Lower lobe of right lung (tissue), 2 donors: ENCODE data around the gene LRRC25. TPM values are rescaled to one million over a fixed set of nuclear protein-coding genes. Genes with fewer than 3 reads are reported as not detected.

Experiments used
- ATAC-seq, 2 donors: fragments of 200-7000 bp; cut with Tn5 transposase; one replicate each; pipeline ENCODE4 v1.9.1; 2020 to 2022; ENCODE audit warnings: mild to moderate bottlenecking in 2 of 2, moderate library complexity in 2 of 2
- DNase-seq: peaks from one replicate; pipeline ENCODE4 v3.0.0-alpha.2; 2020
- H3K27ac ChIP-seq: fragments of 200-600 bp; one replicate; pipeline ENCODE4 v1.8.0; 2022
- H3K27me3 ChIP-seq: fragments of 200-600 bp; one replicate; pipeline ENCODE4 v1.8.0; 2022; ENCODE audit warnings: low read depth
- H3K36me3 ChIP-seq: fragments of 200-600 bp; one replicate; pipeline ENCODE4 v1.8.0; 2022; ENCODE audit warnings: mild to moderate bottlenecking
- H3K4me1 ChIP-seq: fragments of 200-600 bp; one replicate; pipeline ENCODE4 v1.8.0; 2022
- H3K4me3 ChIP-seq: fragments of 200-600 bp; one replicate; pipeline ENCODE4 v1.8.0; 2022; ENCODE audit warnings: mild to moderate bottlenecking
- H3K9me3 ChIP-seq: fragments of 200-600 bp; one replicate; pipeline ENCODE4 v1.8.0; 2022
- CTCF ChIP-seq: fragments of 200-600 bp; IDR thresholded peaks from one replicate; pipeline ENCODE4 v1.8.0; 2022; ENCODE audit warnings: antibody characterized with exemption, mild to moderate bottlenecking
- intact Hi-C: fragments of 100-400 bp; cut with DNase I; formaldehyde crosslinking; loops from one replicate; pipeline ENCODE4 v1.11.0; 2022
- total RNA-seq: library from RNA; stranded (reverse); fragmentation: NEBNext Ultra II Directional; extraction: Animal tissue kit (Norgen Biotek cat#: 25700); gene quantifications from one replicate; pipeline ENCODE4 v1.2.1, GENCODE V29; 2021
- donor health status: DM: no; HTN: yes; CAD: no; lungs with severe emphysema.

LRRC25 gene
- total RNA-seq, 1 donor from 2014 or later = 35.4 TPM

GRCh38 chr19:18380843-18381242 is 16.6 kb downstream of the LRRC25 start:
- peaks cover 56% of the 10 kb centered on the region for H3K4me1 ChIP-seq
- ATAC-seq (no peak), DNase-seq (no peak)
- no peak overlapping the region for H3K4me3 ChIP-seq
- H3K9me3 ChIP-seq = no peaks in the 10 kb centered on the region
- TF ChIP-seq CTCF = no peak
- H3K27me3 ChIP-seq = no peaks in the 10 kb centered on the region
- peak overlapping the region; percentile 70 for H3K27ac ChIP-seq
- intact Hi-C loops = no loop called here
- no peaks in the 10 kb centered on the region for H3K36me3 ChIP-seq

GRCh38 chr19:18379803-18380747 is 17.3 kb downstream of the LRRC25 start:
- H3K27ac ChIP-seq = peak overlapping the region; percentile 70
- TF ChIP-seq CTCF = no peak
- ATAC-seq = peak; percentile 78 to 86
- H3K4me1 ChIP-seq = peaks cover 61% of the 10 kb centered on the region
- H3K36me3 ChIP-seq = no peaks in the 10 kb centered on the region
- intact Hi-C loops = no loop called here
- DNase-seq = peak; percentile 83
- H3K9me3 ChIP-seq = no peaks in the 10 kb centered on the region
- H3K4me3 ChIP-seq = no peak overlapping the region
- no peaks in the 10 kb centered on the region for H3K27me3 ChIP-seq

GRCh38 chr19:18377026-18377425 is 20.4 kb downstream of the LRRC25 start:
- Histone ChIP-seq H3K36me3 (no peaks in the 10 kb centered on the region), H3K27ac (peak overlapping the region; percentile 52), H3K4me1 (peaks cover 84% of the 10 kb centered on the region), H3K27me3 (no peaks in the 10 kb centered on the region), H3K9me3 (no peaks in the 10 kb centered on the region), H3K4me3 (no peak overlapping the region)
- DNase-seq (no peak), ATAC-seq (peak; percentile 48 to 69)
- intact Hi-C loops = no loop called here
- no peak for TF ChIP-seq CTCF

GRCh38 chr19:18373892-18374629 is 23.4 kb downstream of the LRRC25 start:
- no peaks in the 10 kb centered on the region for H3K9me3 ChIP-seq
- H3K27ac ChIP-seq = peak overlapping the region; percentile 78
- H3K4me1 ChIP-seq = peaks cover 62% of the 10 kb centered on the region
- no peak overlapping the region for H3K4me3 ChIP-seq
- TF ChIP-seq CTCF = no peak
- H3K27me3 ChIP-seq = no peaks in the 10 kb centered on the region
- DNase-seq (peak; percentile 96), ATAC-seq (peak; percentile 92 to 97)
- H3K36me3 ChIP-seq = no peaks in the 10 kb centered on the region
- intact Hi-C loops = no loop called here

- no peaks in the 10 kb centered on the region for H3K9me3 ChIP-seq
- ATAC-seq (no peak), DNase-seq (no peak)
- intact Hi-C loops = no loop called here
- peaks cover 57% of the 10 kb centered on the region for H3K4me1 ChIP-seq
- no peaks in the 10 kb centered on the region for H3K27me3 ChIP-seq
- no peak for TF ChIP-seq CTCF
- H3K27ac ChIP-seq = peak overlapping the region; percentile 78
- H3K4me3 ChIP-seq = no peak overlapping the region
- no peaks in the 10 kb centered on the region for H3K36me3 ChIP-seq
Observed at GRCh38 chr19:18373407-18373891, 24.0 kb downstream of the LRRC25 start.
